Measurements from ENCODE around the gene HERC5.

- TF ChIP-seq POLR2A (IDR thresholded peaks at IDR 0.05) (no peak), CTCF (IDR thresholded peaks at IDR 0.05) (no peak)
Observed at GRCh38 chr4:88452912-88453311, 4.0 kb upstream of the HERC5 start.
